NCI-H446 treated with DMSO at 0.1 percent for 48 hours (cell line): ENCODE results near the gene IKZF5.

Source experiments
- DNase-seq: peaks from one replicate; lab custom pipeline; 2025; lab: John Stamatoyannopoulos, UW

The IKZF5 gene, protein sequence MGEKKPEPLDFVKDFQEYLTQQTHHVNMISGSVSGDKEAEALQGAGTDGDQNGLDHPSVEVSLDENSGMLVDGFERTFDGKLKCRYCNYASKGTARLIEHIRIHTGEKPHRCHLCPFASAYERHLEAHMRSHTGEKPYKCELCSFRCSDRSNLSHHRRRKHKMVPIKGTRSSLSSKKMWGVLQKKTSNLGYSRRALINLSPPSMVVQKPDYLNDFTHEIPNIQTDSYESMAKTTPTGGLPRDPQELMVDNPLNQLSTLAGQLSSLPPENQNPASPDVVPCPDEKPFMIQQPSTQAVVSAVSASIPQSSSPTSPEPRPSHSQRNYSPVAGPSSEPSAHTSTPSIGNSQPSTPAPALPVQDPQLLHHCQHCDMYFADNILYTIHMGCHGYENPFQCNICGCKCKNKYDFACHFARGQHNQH

DNA sequence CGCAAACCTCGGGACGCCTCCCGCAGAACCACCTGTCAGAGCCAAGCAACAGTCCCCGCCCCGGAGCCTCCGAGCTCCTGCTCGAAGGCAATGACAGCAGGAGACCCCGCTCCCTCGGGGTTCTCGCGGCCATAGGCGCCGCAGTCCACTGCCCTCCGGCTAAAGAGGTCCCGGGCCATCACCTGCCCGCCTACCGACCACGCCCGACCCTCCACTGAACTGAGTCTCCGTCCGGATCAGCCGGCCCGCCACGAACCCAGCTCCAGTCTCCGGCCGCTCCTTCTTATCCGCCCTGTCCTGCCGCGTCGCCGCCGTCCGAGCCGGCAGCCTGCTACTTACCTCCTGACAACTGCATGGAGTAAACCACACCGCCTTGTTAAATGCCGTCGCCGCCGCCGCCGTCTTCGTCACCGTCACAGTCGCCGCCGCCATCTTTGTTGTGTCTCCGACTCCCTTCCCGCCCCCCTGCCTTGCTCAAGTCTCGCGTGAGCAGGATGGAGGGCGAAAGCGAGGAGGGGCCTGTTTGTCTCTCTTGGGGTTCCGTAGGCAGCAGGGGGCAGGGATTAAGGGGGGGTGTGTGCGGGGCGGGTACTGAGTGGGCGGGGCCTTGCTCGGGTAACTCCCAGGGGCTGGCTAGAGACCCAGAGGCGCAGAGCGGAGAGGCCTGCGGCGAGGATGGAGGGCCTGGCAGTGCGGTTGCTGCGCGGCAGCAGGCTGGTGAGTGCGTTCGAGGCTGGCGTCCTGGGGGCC lies at the start of gene IKZF5, which contains the start of gene ACADSB:
IKZF5 (minus strand) TSS at position 441 of the 750 bp plus-strand sequence. CDS start 10,170 bp downstream, outside the sequence.
ACADSB (plus strand) TSS at position 652 of the 750 bp plus-strand sequence; CDS start at position 676, 24 bp downstream.
- DNase-seq, result peak; percentile 71

DNA sequence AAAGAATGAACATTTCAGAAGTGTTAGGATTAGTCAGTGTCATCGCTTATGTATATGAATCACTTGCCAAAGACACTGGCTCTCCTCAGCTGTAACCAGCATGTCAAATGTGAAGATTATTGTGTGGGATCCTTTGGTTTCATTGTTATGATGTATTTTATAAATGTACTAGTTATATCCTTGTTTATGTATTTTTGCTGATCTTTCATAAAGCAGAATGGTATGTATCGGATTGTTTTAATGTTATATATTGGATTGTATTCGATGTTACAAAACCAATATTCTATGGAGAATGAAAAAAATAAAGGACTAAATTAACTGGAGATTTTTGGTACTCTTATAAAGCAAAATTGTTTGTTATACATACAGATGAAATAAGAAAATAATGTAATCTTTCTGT lies 49.4 kb upstream of the IKZF5 start:
- no peak for DNase-seq

DNA sequence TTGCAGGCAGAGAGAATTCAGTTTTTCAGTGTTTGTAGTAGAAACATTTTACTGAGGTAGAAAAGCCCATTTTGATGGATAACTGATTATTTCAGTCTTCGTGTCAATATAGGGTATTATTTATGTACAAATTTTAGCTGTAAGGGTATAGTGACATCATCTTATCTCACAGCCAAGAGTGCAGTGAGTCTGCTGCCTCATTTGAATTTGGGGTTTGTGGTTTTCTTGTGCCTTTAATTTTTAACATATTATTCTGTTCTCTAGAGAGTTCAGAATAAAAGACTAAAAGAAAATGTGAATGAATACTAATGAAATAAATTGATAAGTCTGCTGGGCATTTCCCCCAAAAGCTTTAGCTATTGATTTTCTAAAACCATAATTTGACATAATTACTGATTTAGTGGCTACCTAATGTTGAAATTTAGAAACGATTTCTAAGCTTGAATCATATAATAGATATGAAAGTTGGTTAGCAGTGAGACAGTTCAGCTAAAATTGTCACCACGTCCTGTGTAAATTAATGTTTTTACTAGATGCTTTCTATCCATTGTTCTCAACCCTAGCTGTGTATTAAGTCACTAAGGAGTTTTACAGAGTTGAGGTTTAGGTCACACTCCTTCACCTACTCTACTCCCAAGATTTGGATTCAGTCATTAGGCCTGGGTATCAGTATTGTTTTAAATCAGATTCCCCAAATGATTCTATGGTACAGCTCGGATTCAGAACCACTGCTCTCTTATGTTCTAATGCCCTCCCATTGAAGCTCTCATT lies 37.6 kb upstream of the IKZF5 start:
- DNase-seq, result no peak

DNA sequence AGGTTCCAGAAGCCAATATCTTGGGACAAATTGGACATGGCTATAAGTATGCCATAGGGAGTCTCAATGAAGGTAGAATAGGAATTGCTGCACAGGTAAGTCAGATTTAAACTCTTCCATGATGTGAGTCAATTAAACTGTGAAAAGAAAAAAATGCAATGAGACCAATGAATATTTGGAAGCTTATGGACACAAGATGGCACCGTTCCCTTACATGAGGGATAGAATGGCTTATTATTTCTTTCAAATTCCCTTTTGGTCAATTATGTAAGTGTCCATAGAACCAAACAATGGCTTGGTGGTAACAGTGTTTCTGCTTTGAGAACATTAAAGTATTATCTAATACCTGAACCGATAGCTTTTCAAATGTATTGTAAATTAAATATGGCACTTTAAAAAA lies 35.8 kb upstream of the IKZF5 start:
- no peak for DNase-seq

DNA sequence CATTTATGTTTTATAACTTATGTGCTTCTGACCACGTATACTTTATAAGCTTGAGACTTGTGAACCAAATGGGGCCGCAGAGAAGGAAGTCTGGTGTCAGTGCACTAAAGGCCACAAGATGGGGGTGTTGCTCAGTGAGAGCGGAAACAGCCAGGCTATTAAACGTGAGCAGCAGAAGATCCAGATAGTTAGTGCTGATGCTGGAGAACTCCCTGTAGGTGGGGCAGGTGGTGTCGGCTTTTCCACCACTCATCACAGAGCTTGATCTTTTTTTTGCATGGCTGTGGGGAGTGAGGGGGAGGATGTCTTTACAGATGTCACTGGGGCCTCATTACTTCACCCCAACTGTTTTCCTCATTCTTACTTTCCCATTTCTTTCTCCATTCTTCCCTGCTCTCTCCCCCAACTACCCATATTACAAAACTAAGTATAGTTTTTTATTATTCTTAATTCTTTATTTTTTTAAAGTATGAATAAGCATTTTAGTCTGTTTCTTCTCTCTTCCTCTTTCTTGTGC lies 34.9 kb upstream of the IKZF5 start:
- DNase-seq, result no peak

DNA sequence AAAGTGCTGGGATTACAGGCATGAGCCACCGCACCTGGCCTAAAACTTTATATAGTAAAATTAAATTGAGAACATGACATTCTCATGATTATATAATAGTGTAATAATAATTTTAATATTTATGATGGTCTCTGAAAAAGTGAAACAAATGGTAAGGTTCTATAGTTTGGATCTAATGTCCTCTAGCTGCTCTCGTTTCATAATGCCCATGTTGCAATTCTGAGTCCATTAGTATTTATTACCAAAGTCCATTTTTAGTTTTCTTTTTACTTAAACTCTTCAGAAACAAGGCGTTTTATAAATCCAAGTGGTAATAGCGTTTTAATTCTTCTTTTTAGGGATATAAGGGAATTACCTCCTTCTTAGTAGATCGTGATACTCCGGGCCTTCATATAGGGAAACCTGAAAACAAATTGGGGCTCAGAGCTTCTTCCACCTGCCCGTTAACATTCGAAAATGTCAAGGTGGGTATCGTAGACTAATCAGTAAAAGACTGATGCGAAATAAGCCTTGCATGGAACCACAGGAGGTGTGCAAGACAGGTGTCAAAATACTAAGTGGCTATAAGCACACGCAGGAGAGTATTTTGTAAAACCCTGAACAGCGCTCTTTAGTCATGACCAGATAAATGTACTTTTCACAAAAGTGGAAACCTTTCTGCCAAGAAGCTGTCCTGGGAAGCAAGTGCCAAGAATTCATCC lies 34.3 kb upstream of the IKZF5 start:
- no peak for DNase-seq

DNA sequence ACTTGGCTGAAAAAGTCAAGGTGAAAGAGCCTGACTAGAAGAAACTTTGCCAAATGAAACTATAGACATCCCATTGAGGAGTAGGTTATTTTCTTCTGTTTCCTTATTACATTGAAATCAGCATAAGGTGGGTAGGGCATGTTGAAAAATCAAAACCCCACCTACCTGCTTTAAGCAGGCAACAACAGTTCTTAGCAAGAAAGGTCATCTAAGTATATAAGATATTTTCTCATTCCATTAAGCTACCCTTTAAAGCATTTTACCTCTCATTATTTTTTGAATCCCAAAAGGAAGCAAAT lies 31.0 kb upstream of the IKZF5 start:
- no peak for DNase-seq

DNA sequence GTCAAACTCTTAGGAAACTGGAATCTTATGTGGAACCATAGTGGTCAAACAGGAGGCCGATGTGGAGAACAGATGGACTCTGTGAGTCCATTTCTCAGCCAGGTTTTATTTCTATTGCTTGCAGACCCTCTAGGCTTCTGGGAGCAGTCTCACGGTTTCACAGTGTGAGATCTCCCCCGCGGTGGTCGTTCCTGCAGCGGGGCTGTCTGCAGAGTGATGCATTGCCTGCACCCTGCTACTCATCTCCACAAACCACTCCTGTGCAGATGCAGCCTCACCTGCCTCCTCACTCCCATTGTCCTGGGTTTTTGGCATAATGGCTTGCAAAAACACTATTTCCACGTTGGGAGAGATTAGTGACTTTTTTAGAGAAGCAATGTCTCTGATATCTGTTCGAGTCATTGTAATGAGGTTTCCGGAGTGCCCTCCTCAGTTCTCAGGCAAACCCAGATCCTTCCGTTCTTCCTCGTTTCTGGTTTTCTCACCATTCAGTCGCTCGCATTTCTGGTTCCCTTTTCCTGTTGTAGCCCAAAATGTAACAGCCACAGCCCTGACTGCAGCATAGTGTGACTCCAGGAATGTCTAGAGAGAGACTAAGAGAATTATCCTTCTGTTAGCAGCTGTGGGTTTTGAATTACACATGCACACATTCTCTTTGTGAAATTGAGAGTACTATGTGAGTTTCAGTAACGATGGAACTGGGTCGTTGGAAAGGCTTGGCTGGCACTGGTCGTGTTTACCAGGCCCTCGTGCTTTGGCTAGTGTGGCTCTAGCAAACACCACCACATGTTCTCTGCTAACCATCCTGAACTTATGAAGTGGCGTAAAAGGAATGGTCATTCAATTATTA lies 30.4 kb upstream of the IKZF5 start:
- no peak for DNase-seq

DNA sequence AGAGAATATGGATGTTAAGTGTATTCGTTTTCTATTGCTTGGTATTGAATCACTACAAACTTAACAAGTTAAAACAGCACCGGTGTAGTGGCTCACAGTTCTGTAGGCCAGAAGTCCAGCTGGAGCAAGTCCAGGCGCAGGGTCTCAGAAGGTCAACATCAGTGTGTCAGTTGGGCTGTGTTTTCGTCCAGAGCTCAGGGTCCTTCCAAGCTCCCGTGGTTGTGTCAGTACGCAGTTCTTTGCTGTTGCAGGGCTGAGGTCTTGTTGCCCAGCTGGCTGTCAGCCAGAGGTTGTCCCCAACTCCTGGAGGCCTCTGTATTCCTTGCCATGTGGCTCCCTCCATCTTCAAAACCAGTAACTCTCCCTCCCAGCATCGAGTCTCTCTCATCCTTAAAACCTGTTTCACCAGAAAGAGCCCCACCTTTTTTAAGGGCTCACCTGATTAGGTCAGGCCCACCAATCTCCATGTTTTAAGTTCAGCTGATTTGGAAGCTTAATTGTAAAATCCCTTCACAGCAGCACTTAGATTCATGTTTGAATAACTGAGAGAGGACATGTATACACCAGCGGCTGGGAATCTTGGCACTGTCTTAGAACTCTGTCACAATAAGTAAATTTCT lies 27.0 kb upstream of the IKZF5 start:
- no peak for DNase-seq

DNA sequence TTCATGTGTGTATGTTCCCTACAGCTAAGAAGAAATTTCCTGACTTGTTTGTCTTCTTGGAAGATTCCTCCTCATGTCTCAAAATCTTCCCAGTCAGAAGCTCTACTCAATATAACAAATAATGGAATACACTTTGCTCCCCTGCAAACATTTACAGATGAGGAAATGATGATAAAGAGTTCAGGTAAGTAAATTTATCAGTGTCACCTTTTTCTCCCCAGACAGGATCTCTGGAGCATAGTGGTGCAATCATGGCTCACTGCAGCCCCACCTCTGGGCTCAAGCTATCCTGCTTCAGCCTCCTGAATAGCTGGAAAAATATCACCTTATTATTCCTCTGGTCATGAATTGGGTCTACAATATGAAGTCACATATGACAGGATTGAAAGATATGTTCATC lies 25.7 kb upstream of the IKZF5 start:
- DNase-seq, result no peak

DNA sequence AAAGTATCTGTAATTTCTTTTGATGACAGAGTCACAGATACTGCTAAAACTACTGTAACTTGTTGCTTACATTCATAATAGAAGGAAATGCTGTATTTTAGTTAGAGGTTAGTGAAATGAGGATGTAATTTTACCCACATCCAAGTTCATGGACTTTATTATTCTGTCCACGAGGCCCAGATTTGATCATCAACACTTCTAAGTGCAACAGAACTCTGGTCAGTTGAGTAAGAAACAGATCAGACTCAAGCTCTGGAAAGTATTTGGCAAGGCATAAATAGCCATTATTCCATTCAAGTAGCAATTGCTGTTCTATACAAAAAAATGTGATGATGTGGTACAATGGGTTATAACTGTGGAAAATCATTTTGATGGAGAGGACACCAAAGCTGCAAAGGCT lies 22.5 kb upstream of the IKZF5 start:
- no peak for DNase-seq

DNA sequence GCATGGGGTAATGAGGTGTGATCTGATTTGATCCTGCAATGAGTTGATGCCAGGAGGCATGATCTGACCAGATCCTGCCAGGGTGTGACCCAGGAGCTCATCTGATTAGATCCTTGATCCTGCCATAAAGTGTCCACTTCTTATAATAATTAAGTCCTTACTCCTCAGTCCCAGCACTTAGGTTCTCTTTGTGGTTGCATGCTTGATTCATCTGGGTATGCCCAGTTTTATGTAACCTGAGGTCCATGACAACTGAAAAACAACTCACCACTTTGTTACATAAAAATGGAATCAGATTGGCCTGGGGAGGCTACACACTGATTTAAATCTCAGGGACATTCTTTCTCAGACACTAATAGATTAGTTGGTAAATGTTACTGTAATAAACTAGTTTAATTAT lies 19.3 kb upstream of the IKZF5 start:
- DNase-seq, result no peak

DNA sequence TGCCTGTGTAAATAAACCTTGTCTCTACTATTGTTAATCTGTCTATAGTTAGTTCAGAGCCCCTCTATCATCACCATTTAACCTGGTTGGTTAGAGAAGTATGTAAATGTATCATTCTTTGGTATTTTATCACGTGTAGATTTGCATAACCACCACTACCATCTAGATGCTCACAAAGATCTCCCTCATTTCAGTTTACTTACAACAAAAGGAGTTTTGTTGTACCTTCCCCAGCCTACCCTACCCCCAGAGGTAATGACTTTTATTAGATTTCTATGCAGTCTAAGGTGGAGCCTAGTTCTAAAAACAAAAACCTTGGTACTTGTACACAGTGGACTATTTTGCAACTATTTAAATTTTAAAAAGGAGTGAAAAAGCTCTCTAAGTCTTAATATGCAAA lies 17.7 kb upstream of the IKZF5 start:
- DNase-seq, result no peak

DNA sequence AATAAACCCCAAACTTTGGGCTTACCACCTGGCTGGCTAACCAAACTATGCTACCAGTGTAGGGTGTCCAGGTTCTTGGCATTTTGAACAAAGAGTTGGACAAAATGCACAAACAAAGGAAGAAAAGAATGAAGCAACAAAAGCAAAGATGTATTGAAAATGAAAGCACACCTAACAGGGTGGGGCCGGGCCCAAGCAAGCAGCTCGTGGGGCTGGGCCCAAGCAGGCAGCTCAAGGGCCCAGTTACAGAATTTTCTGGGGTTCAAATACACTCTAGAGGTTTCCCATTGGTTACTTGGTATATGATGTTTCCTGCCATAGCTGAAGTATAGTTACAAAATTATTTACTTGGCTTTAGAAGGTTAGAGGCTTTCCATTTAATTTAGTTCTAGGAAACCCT lies 15.9 kb upstream of the IKZF5 start:
- no peak for DNase-seq

DNA sequence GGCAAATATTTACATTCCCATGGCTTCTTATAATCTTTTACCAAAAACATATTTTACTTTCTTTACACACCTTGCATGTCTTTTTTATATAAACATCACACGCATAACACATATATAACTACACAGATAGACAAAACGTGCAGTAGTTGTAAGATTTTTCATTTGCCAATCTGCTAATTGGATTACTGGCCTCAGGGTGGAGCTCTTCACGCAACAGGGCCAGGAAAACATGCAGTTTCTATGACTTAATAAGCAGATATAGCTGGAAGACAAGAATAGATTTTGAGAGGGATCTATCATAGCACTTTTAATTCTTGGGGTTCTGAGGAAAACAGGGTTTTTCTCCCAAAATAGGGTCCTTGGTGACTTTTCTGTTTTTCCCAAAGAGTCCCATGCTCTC lies 12.9 kb upstream of the IKZF5 start:
- no peak for DNase-seq

DNA sequence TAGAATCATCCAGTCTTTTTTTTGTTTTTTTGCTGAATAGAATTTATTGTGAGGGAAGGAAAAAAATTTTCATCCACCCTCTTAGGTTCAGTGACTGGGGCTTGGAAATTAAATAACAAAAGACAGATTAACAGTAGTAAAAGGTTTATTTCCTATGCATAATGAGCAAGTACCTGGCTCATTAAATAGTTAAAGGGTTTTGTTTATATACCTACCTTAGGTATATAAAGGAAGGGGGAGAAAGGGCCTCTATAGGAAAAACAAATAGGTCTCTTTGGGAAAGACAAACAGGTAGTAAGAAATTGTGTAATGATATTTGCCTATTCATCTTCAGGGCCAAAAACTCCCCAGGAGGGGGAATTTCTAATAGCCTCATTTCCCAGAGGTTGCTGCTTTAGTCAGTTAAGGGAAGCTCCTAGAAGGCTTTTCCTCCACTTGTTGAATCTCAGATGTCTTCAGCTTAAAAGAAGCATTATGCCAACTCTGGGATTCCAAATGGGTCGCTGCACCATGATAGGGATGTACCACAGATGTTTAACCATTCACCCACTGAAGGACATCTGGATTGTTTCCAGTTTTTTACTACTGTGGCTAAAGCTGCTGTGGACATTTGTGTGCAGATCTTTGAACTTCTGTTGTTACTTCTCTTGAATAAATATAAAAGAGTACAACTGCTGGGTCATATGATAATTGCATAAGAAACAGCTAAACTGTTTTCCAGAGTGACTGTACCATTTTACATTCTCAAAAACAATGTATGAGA lies 11.5 kb upstream of the IKZF5 start:
- no peak for DNase-seq

DNA sequence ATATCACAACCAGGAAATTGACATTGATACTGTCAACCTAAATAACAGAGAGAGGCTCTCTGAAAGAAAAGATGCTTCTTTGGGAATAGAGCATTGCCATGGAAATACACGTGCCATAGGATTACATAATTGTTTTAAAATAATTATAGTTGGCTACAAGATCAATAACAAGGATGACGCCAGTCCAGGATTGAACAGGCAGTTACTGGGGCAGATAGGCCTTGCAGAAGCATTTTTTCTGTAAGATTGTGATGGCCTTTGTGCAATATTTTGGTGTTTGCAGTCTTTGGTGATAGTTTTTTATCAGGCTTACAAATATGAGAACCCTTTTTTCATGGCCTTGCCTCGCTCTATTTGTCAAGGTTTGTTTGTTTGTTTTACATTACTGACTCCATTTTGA lies 10.7 kb upstream of the IKZF5 start:
- DNase-seq, result no peak

DNA sequence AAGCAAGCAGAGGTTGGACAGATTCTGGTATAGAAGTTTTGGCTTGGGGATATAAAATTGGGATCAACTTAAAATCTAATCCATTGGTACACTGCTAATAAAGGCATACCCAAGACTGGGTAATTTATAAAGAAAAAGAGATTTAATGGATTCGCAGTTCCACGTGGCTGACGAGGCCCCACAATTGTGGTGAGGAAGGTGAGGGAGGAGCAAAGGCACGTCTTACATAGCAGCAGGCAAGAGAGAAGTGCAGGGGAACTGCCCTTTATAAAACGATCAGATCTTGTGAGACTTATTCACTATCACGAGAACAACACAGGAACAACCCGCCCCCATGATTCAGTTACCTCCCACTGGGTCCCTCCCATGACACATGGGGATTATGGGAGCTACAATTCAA lies 9.9 kb upstream of the IKZF5 start:
- no peak for DNase-seq

DNA sequence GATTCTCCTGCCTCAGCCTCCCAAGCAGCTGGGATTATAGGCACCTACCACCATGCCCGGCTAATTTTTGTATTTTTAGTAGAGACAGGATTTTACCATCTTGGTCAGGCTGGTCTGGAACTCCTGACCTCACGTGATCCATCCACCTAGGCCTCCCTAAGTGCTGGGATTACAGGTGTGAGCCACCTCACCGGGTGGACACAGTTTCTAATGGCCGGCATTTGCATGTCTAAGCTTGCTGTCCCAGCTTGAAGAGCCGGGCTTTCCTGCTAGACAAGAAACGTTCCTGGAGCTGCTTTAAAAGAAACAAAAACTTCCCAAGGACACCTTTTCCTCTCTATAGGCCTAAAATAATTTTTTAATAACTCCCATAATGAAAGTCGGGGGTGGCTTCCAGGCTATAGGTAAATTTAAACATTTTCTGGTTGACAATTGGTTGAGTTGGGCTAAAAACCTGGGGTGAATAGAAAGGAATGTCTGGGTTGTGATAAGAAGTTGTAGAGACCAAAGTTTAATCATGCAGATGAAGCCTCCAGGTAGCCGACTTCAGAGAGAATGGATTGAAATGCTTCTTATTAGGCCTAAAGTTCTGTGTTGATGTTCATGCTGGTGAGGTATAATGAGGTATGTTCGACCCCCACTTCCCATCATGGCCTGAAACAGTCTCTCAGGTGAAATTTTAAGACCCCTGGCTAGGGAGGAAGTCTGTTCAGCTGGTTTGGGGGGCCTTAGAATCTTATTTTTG lies 9.0 kb upstream of the IKZF5 start:
- no peak for DNase-seq
